Body of pancreas (tissue), 4 donors: ENCODE results near the gene CLBA1.
"Not testable (repeated sequence)": the region's sequence is repeated elsewhere in the genome, so short reads cannot be mapped to it uniquely, and the experiment has no call there.

ENCODE experiments used
- POLR2A ChIP-seq, 3 donors: fragments of 450-650 bp; IDR thresholded peaks; one replicate each; pipeline ENCODE4 v1.6.1; 2016; ENCODE audit warnings: antibody characterized with exemption in 3 of 3, mild to moderate bottlenecking in 2 of 3
- TF ChIP-seq, protein P1 (sequence below), 7 experiments: fragments of 450-650 bp in 4 of 7; fragments of 200-600 bp in 3 of 7; sonication (generic) in 3 of 7; IDR thresholded peaks; one replicate each; pipeline ENCODE4 v1.5.1; 2016 to 2019; ENCODE audit warnings: antibody characterized with exemption in 7 of 7

DNA sequence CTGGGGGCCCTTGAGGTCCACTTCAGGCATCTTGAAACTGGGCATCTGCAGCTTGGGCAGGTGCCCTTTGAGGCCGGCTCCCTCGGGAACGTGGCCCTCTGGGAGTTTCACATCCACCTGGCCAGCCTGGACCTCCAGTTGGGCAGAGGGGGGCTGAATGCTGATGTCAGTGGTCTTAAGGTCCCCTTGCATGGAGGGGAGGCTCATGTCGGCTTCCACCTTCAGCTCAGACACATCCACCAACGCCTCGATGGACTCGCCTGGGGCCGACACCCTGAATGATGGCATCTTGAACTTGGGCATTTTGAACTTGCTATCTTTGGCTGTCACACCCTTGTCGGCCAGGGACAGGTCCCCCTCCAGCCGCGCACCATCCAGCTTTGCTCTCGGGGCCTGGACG, 38.4 kb upstream of the CLBA1 start:
- TF ChIP-seq POLR2A (IDR thresholded peaks at IDR 0.05): not testable (repeated sequence)
- TF ChIP-seq, protein P1, sequence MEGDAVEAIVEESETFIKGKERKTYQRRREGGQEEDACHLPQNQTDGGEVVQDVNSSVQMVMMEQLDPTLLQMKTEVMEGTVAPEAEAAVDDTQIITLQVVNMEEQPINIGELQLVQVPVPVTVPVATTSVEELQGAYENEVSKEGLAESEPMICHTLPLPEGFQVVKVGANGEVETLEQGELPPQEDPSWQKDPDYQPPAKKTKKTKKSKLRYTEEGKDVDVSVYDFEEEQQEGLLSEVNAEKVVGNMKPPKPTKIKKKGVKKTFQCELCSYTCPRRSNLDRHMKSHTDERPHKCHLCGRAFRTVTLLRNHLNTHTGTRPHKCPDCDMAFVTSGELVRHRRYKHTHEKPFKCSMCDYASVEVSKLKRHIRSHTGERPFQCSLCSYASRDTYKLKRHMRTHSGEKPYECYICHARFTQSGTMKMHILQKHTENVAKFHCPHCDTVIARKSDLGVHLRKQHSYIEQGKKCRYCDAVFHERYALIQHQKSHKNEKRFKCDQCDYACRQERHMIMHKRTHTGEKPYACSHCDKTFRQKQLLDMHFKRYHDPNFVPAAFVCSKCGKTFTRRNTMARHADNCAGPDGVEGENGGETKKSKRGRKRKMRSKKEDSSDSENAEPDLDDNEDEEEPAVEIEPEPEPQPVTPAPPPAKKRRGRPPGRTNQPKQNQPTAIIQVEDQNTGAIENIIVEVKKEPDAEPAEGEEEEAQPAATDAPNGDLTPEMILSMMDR (IDR thresholded peaks at IDR 0.05): not testable (repeated sequence)
